Effector memory CD4-positive, alpha-beta T cell (primary cell): ENCODE results near the gene ELF4.

Experiments
- DNase-seq, 3 donors: peaks; one replicate each; pipeline ENCODE4 v3.0.0-alpha.2; 2020
- H3K27ac ChIP-seq: 2 replicates; pipeline ENCODE4 v1.7.0; 2013; ENCODE audit warnings: mild to moderate bottlenecking, low read length, moderate library complexity; ENCODE audit not compliant: insufficient read depth, poor library complexity, severe bottlenecking
- H3K27me3 ChIP-seq: replicated peaks from 2 replicates; pipeline ENCODE4 v1.7.0; 2013; ENCODE audit warnings: mild to moderate bottlenecking, low read length; ENCODE audit not compliant: insufficient read depth, control insufficient read depth, poor library complexity, severe bottlenecking
- H3K36me3 ChIP-seq: 2 replicates; pipeline ENCODE4 v1.7.0; 2013; ENCODE audit warnings: mild to moderate bottlenecking, low read length, moderate library complexity; ENCODE audit not compliant: control insufficient read depth, insufficient read depth
- H3K4me1 ChIP-seq: 2 replicates; pipeline ENCODE4 v1.7.0; 2013; ENCODE audit warnings: low read length, mild to moderate bottlenecking; ENCODE audit not compliant: control insufficient read depth, insufficient read depth, poor library complexity, severe bottlenecking
- H3K4me3 ChIP-seq: 2 replicates; pipeline ENCODE4 v1.7.0; 2013; ENCODE audit warnings: low read length, low read depth, mild to moderate bottlenecking; ENCODE audit not compliant: insufficient read depth, poor library complexity, severe bottlenecking
- H3K9me3 ChIP-seq: 2 replicates; pipeline ENCODE4 v1.7.0; 2013; ENCODE audit warnings: mild to moderate bottlenecking, low read length, moderate library complexity; ENCODE audit not compliant: control insufficient read depth
- total RNA-seq, 3 donors: gene quantifications; one replicate each; lab custom pipeline; 2026; lab: John Stamatoyannopoulos, UW

The ELF4 gene
- 46.5 to 72.2 (median 63.4) reads per million in 3 donors for total RNA-seq

GRCh38 chrX:130110379-130111219 is at the start of gene ELF4:
Gene ELF4 (minus strand): TSS chrX:130110497. CDS start chrX:130081330, 29,167 bp downstream.
- Histone ChIP-seq H3K9me3 (no peaks in the 10 kb centered on the region), H3K4me3 (peak within 1 kb of the TSS; percentile 62), H3K27ac (peak within 1 kb of the TSS; percentile 76), H3K4me1 (peaks cover 9% of the 10 kb centered on the region), H3K36me3 (no peaks in the 10 kb centered on the region), H3K27me3 (no peaks in the 10 kb centered on the region)
- DNase-seq: peak; percentile 45 to 67 (median 60)

GRCh38 chrX:130159776-130160175 is 49.5 kb upstream of the ELF4 start:
- H3K27ac ChIP-seq: no peak overlapping the region
- DNase-seq: no peak
- no peaks in the 10 kb centered on the region for H3K9me3 ChIP-seq
- H3K27me3 ChIP-seq: no peaks in the 10 kb centered on the region
- H3K4me3 ChIP-seq: no peak overlapping the region
- no peaks in the 10 kb centered on the region for H3K36me3 ChIP-seq
- H3K4me1 ChIP-seq: no peaks in the 10 kb centered on the region

- Histone ChIP-seq H3K27me3 (no peaks in the 10 kb centered on the region), H3K4me1 (no peaks in the 10 kb centered on the region), H3K27ac (no peak overlapping the region), H3K9me3 (no peaks in the 10 kb centered on the region), H3K36me3 (no peaks in the 10 kb centered on the region), H3K4me3 (no peak overlapping the region)
- no peak for DNase-seq
Observed at GRCh38 chrX:130158311-130158710, 48.0 kb upstream of the ELF4 start.

GRCh38 chrX:130155564-130155963 is 45.3 kb upstream of the ELF4 start:
- Histone ChIP-seq H3K36me3 (no peaks in the 10 kb centered on the region), H3K4me3 (no peak overlapping the region), H3K4me1 (no peaks in the 10 kb centered on the region), H3K27ac (no peak overlapping the region), H3K9me3 (no peaks in the 10 kb centered on the region), H3K27me3 (no peaks in the 10 kb centered on the region)
- no peak for DNase-seq

GRCh38 chrX:130147631-130148030 is 37.3 kb upstream of the ELF4 start:
- no peak for DNase-seq
- Histone ChIP-seq H3K4me3 (no peak overlapping the region), H3K4me1 (no peaks in the 10 kb centered on the region), H3K9me3 (no peaks in the 10 kb centered on the region), H3K36me3 (peaks cover 14% of the 10 kb centered on the region), H3K27ac (no peak overlapping the region), H3K27me3 (no peaks in the 10 kb centered on the region)

GRCh38 chrX:130145123-130145522 is 34.8 kb upstream of the ELF4 start:
- no peak for DNase-seq
- no peaks in the 10 kb centered on the region for H3K4me1 ChIP-seq
- H3K36me3 ChIP-seq: peaks cover 14% of the 10 kb centered on the region
- H3K4me3 ChIP-seq: no peak overlapping the region
- no peaks in the 10 kb centered on the region for H3K27me3 ChIP-seq
- H3K9me3 ChIP-seq: no peaks in the 10 kb centered on the region
- no peak overlapping the region for H3K27ac ChIP-seq

GRCh38 chrX:130144509-130144908 is 34.2 kb upstream of the ELF4 start:
- Histone ChIP-seq H3K9me3 (no peaks in the 10 kb centered on the region), H3K4me1 (no peaks in the 10 kb centered on the region), H3K27me3 (no peaks in the 10 kb centered on the region), H3K4me3 (no peak overlapping the region), H3K36me3 (peaks cover 14% of the 10 kb centered on the region), H3K27ac (no peak overlapping the region)
- DNase-seq: no peak

GRCh38 chrX:130139474-130140201 is 29.3 kb upstream of the ELF4 start:
- DNase-seq: no peak
- Histone ChIP-seq H3K4me3 (no peak overlapping the region), H3K36me3 (peaks cover 11% of the 10 kb centered on the region), H3K27me3 (no peaks in the 10 kb centered on the region), H3K9me3 (no peaks in the 10 kb centered on the region), H3K4me1 (no peaks in the 10 kb centered on the region), H3K27ac (no peak overlapping the region)

- Histone ChIP-seq H3K27me3 (no peaks in the 10 kb centered on the region), H3K27ac (no peak overlapping the region), H3K36me3 (peaks cover 11% of the 10 kb centered on the region), H3K4me1 (no peaks in the 10 kb centered on the region), H3K9me3 (no peaks in the 10 kb centered on the region), H3K4me3 (no peak overlapping the region)
- DNase-seq: no peak
Observed at GRCh38 chrX:130136961-130137360, 26.7 kb upstream of the ELF4 start.

GRCh38 chrX:130136496-130136895 is 26.2 kb upstream of the ELF4 start:
- Histone ChIP-seq H3K4me1 (no peaks in the 10 kb centered on the region), H3K27me3 (no peaks in the 10 kb centered on the region), H3K27ac (no peak overlapping the region), H3K36me3 (peaks cover 11% of the 10 kb centered on the region), H3K9me3 (no peaks in the 10 kb centered on the region), H3K4me3 (no peak overlapping the region)
- no peak for DNase-seq
